HepG2 (cell line): ENCODE measurements around the gene ASH1L.

Experiments
- ATF7-NPFF ChIP-seq: sonication (generic); formaldehyde crosslinking; IDR thresholded peaks from 2 replicates; pipeline ENCODE4 v1.8.1; 2023; ENCODE audit warnings: mild to moderate bottlenecking, low read depth, missing genetic modification reagents, moderate library complexity
- CREB1 ChIP-seq, 2 experiments: fragments of 450-650 bp in 1 of 2; IDR thresholded peaks; 2 replicates each; pipeline ENCODE4 v1.6.1; 2016 to 2017; ENCODE audit warnings: control low read depth in 1 of 2, mild to moderate bottlenecking in 1 of 2, missing compliant biosample characterization in 1 of 2, missing genetic modification characterization in 1 of 2
- CTCF ChIP-seq: sonication (generic); formaldehyde crosslinking; IDR thresholded peaks from 2 replicates; pipeline ENCODE4 v1.5.0; 2020; ENCODE audit warnings: mild to moderate bottlenecking, missing genetic modification reagents, moderate library complexity
- ELF1 ChIP-seq: sonication (generic); formaldehyde crosslinking; IDR thresholded peaks from 2 replicates; pipeline ENCODE4 v1.4.0; 2020; ENCODE audit warnings: missing genetic modification reagents
- FOXP1 ChIP-seq, 2 experiments: fragments of 450-650 bp in 1 of 2; IDR thresholded peaks; 2 replicates each; pipeline ENCODE4 v1.6.1; 2017 to 2018; ENCODE audit warnings: antibody characterized with exemption in 1 of 2
- GABPA ChIP-seq, 2 experiments: IDR thresholded peaks; 2 replicates each; pipeline ENCODE4 v1.6.1; 2011 to 2016; ENCODE audit warnings: low read depth in 2 of 2, low read length in 1 of 2, missing biosample characterization in 1 of 2, missing genetic modification characterization in 1 of 2
- JUND ChIP-seq: sonication (generic); formaldehyde crosslinking; IDR thresholded peaks from 2 replicates; pipeline ENCODE4 v1.8.0; 2022; ENCODE audit warnings: mild to moderate bottlenecking, missing genetic modification reagents
- MLX ChIP-seq: IDR thresholded peaks from 2 replicates; pipeline ENCODE4 v1.6.1; 2016
- NFE2L1 ChIP-seq: sonication (generic); formaldehyde crosslinking; IDR thresholded peaks from 2 replicates; pipeline ENCODE4 v1.4.0; 2020; ENCODE audit warnings: missing genetic modification reagents, mild to moderate bottlenecking, borderline replicate concordance
- NFIC ChIP-seq: IDR thresholded peaks from 2 replicates; pipeline ENCODE4 v1.6.1; 2012; ENCODE audit warnings: mild to moderate bottlenecking, low read length, inconsistent platforms
- PAXIP1 ChIP-seq: sonication (generic); formaldehyde crosslinking; conservative IDR thresholded peaks from 2 replicates; pipeline ENCODE4 v1.4.0; 2020; ENCODE audit warnings: mild to moderate bottlenecking, missing genetic modification reagents, moderate library complexity
- ZNF670 ChIP-seq: sonication (generic); formaldehyde crosslinking; IDR thresholded peaks from 2 replicates; pipeline ENCODE4 v1.8.0; 2022; ENCODE audit warnings: mild to moderate bottlenecking, missing genetic modification reagents, borderline replicate concordance

- TF ChIP-seq ZNF670 (CRISPR knock-in tag) (no peak), ATF7-NPFF (CRISPR knock-in tag) (no peak), ELF1 (CRISPR knock-in tag) (no peak), CREB1 (IDR thresholded peaks at IDR 0.05) (no peak), CREB1 (CRISPR knock-in tag; IDR thresholded peaks at IDR 0.05) (no peak), CTCF (CRISPR knock-in tag) (no peak), NFE2L1 (CRISPR knock-in tag) (no peak), PAXIP1 (CRISPR knock-in tag) (no peak), NFIC (no peak), FOXP1 (IDR thresholded peaks at IDR 0.05) (no peak), FOXP1 (CRISPR knock-in tag; IDR thresholded peaks at IDR 0.05) (no peak), JUND (CRISPR knock-in tag) (no peak), GABPA (IDR thresholded peaks at IDR 0.05; ENCODE audit: low read depth, low read length) (no peak), GABPA (CRISPR knock-in tag; IDR thresholded peaks at IDR 0.05; ENCODE audit: low read depth) (no peak), MLX (CRISPR knock-in tag) (no peak)
Measured at GRCh38 chr1:155318082-155318481, 244.5 kb downstream of the ASH1L start.
